A549 (cell line): ENCODE data around the gene IGIP. TPM values are rescaled to one million over a fixed set of nuclear protein-coding genes. Genes with fewer than 3 reads are reported as not detected.

Experiments used
- ATAC-seq, 2 experiments: fragments of 200-7000 bp in 1 of 2; fragments of >200 bp in 1 of 2; cut with Nextera tagmentation in 1 of 2; cut with Tn5 transposase in 1 of 2; 3 replicates each; pipeline versions ENCODE4 v1.8.0 to v1.9.1; 2018 to 2020; ENCODE audit warnings: mild to moderate bottlenecking in 1 of 2, moderate library complexity in 1 of 2
- CTCF ChIA-PET: fragments of 300-600 bp; sonication (Branson Sonifier 250); formaldehyde crosslinking; extraction: SDS; loops from one replicate; lab custom pipeline; 2021; ENCODE audit warnings: antibody characterized with exemption, inconsistent platforms; lab: Yijun Ruan, JAX
- POLR2A ChIA-PET: fragments of 350-600 bp; formaldehyde crosslinking; extraction: SDS; loops from one replicate; lab custom pipeline; 2021; ENCODE audit warnings: antibody characterized with exemption, inconsistent platforms; lab: Yijun Ruan, JAX
- DNase-seq, 2 experiments: peaks; one replicate each; pipeline versions ENCODE4 v3.0.0 to v3.0.0-alpha.2; 2011 to 2016; ENCODE audit warnings: low read depth in 1 of 2, low spot score in 1 of 2
- FAIRE-seq: peaks from 2 replicates; lab custom pipeline; 2011; peaks lifted over from hg19 to GRCh38; lab: Jason Lieb, UNC
- H3K27ac ChIP-seq, 2 experiments: fragments of >200 bp; sonication (Bioruptor Twin); formaldehyde crosslinking; 3 replicates each; pipeline ENCODE4 v1.5.1; 2016 to 2017
- H3K4me1 ChIP-seq: fragments of >200 bp; sonication (Bioruptor Twin); formaldehyde crosslinking; 3 replicates; pipeline ENCODE4 v1.6.1; 2016
- H3K4me2 ChIP-seq: fragments of >200 bp; sonication (Bioruptor Twin); formaldehyde crosslinking; 3 replicates; pipeline ENCODE4 v1.6.1; 2016
- H3K4me3 ChIP-seq: fragments of >200 bp; sonication (Bioruptor Twin); formaldehyde crosslinking; 3 replicates; pipeline ENCODE4 v1.5.1; 2016
- H3K9me3 ChIP-seq: fragments of >200 bp; sonication (Bioruptor Twin); formaldehyde crosslinking; 3 replicates; pipeline ENCODE4 v1.6.1; 2016
- CBX2 ChIP-seq: fragments of 200-600 bp; sonication (generic); IDR thresholded peaks from 2 replicates; pipeline ENCODE4 v1.6.1; 2016; ENCODE audit warnings: low read depth, mild to moderate bottlenecking, borderline replicate concordance
- CEBPB ChIP-seq, 2 experiments: fragments of >200 bp in 1 of 2; sonication (Bioruptor Twin) in 1 of 2; formaldehyde crosslinking in 1 of 2; IDR thresholded peaks; 2 replicates each; pipeline ENCODE4 v1.6.1; 2012 to 2016
- CHD4 ChIP-seq: fragments of 200-600 bp; sonication (generic); IDR thresholded peaks from 2 replicates; pipeline ENCODE4 v1.6.1; 2016; ENCODE audit warnings: antibody characterized with exemption, mild to moderate bottlenecking, borderline replicate concordance
- EP300 ChIP-seq, 2 experiments: fragments of >200 bp; sonication (Bioruptor Twin); formaldehyde crosslinking; IDR thresholded peaks; 2 replicates in 1 of 2; 3 replicates in 1 of 2; pipeline ENCODE4 v1.6.1; 2016 to 2017
- FOSB ChIP-seq: fragments of 250-450 bp; sonication (Bioruptor Pico); IDR thresholded peaks from 2 replicates; pipeline ENCODE4 v1.5.0; 2020; ENCODE audit warnings: mild to moderate bottlenecking, moderate library complexity
- FOSL2 ChIP-seq, 2 experiments: fragments of 450-650 bp in 1 of 2; fragments of >200 bp in 1 of 2; sonication (Bioruptor Twin) in 1 of 2; formaldehyde crosslinking; IDR thresholded peaks; 2 replicates each; pipeline versions ENCODE4 v1.5.0 to v1.6.1; 2016 to 2020; ENCODE audit warnings: mild to moderate bottlenecking in 1 of 2, moderate library complexity in 1 of 2
- FOXS1 ChIP-seq: fragments of 250-450 bp; sonication (Bioruptor Pico); IDR thresholded peaks from 2 replicates; pipeline ENCODE4 v1.5.0; 2020; ENCODE audit warnings: mild to moderate bottlenecking, moderate library complexity
- GATA3 ChIP-seq: IDR thresholded peaks from 2 replicates; pipeline ENCODE4 v1.6.1; 2012; ENCODE audit warnings: borderline replicate concordance
- HDAC2 ChIP-seq: fragments of 200-600 bp; sonication (generic); IDR thresholded peaks from 2 replicates; pipeline ENCODE4 v1.6.1; 2016
- JUN ChIP-seq, 2 experiments: fragments of >200 bp; sonication (Bioruptor Twin); formaldehyde crosslinking; IDR thresholded peaks; 2 replicates in 1 of 2; 3 replicates in 1 of 2; pipeline ENCODE4 v1.6.1; 2016 to 2017
- MAFK ChIP-seq: fragments of 450-650 bp; IDR thresholded peaks from 2 replicates; pipeline ENCODE4 v1.6.1; 2014; ENCODE audit not compliant: partially characterized antibody
- MAZ ChIP-seq: fragments of 150-350 bp; IDR thresholded peaks from 2 replicates; pipeline ENCODE4 v1.6.1; 2014; ENCODE audit warnings: antibody characterized with exemption, low read depth, low read length, borderline replicate concordance
- MYC ChIP-seq: IDR thresholded peaks from 2 replicates; pipeline ENCODE4 v1.6.1; 2012; ENCODE audit warnings: mild to moderate bottlenecking, inconsistent platforms, low read length, improper control_type of control experiment, borderline replicate concordance
- NFE2L2 ChIP-seq: fragments of 150-350 bp; conservative IDR thresholded peaks from 2 replicates; pipeline ENCODE4 v1.6.1; 2014; ENCODE audit warnings: low read length
- NR3C1 ChIP-seq: fragments of >200 bp; sonication (Bioruptor Twin); formaldehyde crosslinking; IDR thresholded peaks from 3 replicates; pipeline ENCODE4 v1.6.1; 2017
- PBX3 ChIP-seq: IDR thresholded peaks from 2 replicates; pipeline ENCODE4 v1.6.1; 2012
- PHF8 ChIP-seq: fragments of 200-600 bp; sonication (generic); IDR thresholded peaks from 2 replicates; pipeline ENCODE4 v1.6.1; 2016; ENCODE audit warnings: low read depth, mild to moderate bottlenecking, antibody characterized with exemption, moderate library complexity, borderline replicate concordance
- RAD21 ChIP-seq, 2 experiments: fragments of >200 bp in 1 of 2; sonication (Bioruptor Twin) in 1 of 2; formaldehyde crosslinking in 1 of 2; IDR thresholded peaks in 1 of 2; conservative IDR thresholded peaks in 1 of 2; 2 replicates in 1 of 2; 3 replicates in 1 of 2; pipeline ENCODE4 v1.6.1; 2012 to 2018; ENCODE audit warnings: inconsistent platforms in 1 of 2
- REST ChIP-seq: fragments of 200-600 bp; sonication (generic); IDR thresholded peaks from 2 replicates; pipeline ENCODE4 v1.6.1; 2016; ENCODE audit warnings: antibody characterized with exemption, mild to moderate bottlenecking, moderate library complexity
- RFX5 ChIP-seq: fragments of 450-650 bp; IDR thresholded peaks from 2 replicates; pipeline ENCODE4 v1.7.1; 2014; ENCODE audit warnings: antibody characterized with exemption, mild to moderate bottlenecking, moderate library complexity
- RNF2 ChIP-seq: fragments of 200-600 bp; sonication (generic); IDR thresholded peaks from 2 replicates; pipeline ENCODE4 v1.6.1; 2016; ENCODE audit warnings: low read depth, mild to moderate bottlenecking, antibody characterized with exemption, moderate library complexity, borderline replicate concordance
- ZNF302 ChIP-seq: fragments of 250-450 bp; sonication (Bioruptor Pico); IDR thresholded peaks from 2 replicates; pipeline ENCODE4 v1.9.0; 2021; ENCODE audit warnings: inconsistent platforms, mild to moderate bottlenecking, moderate library complexity
- WGBS: methylation state at CpG from one replicate; pipeline ENCODE4 v1.1.6; 2017; ENCODE audit errors: missing lambda C conversion rate; 5-methylcytosine and 5-hydroxymethylcytosine counted together
- polyA plus RNA-seq, 4 experiments: library from polyadenylated mRNA; depleted of rRNA in 3 of 4; stranded (reverse); fragments of >200 nt; fragmentation: RNase III in 1 of 4; extraction: RNeasy Plus Mini Kit Qiagen cat#74134 plus additional on column Dnase treatment in 1 of 4; gene quantifications; 2 replicates in 3 of 4; 3 replicates in 1 of 4; pipeline ENCODE4 v1.2.3, GENCODE V29; 2011 to 2017

Gene IGIP
- polyA plus RNA-seq, 2 of the 4 experiments (the other 2 are of a cell fraction): 0.81 to 1.6 TPM

- H3K9me3 ChIP-seq: no peaks in the 10 kb centered on the region
- DNase-seq (no peak), ATAC-seq (no peak), FAIRE-seq (no peak)
- no peak overlapping the region for H3K4me2 ChIP-seq
- WGBS: 94% methylated on average over 2 of the region's 2 CpGs
- no peak for TF ChIP-seq FOSB
- no peak for TF ChIP-seq ZNF302 (CRISPR knock-in tag)
- TF ChIP-seq EP300 (IDR thresholded peaks at IDR 0.05): no peak
- no peak for TF ChIP-seq PHF8
- no peak for TF ChIP-seq NR3C1
- no peak for TF ChIP-seq CBX2
- TF ChIP-seq RNF2: no peak
- TF ChIP-seq GATA3: no peak
- TF ChIP-seq MYC: no peak
- TF ChIP-seq MAZ: no peak
- TF ChIP-seq FOXS1: no peak
- no peak for TF ChIP-seq HDAC2
- no peak for TF ChIP-seq JUN (IDR thresholded peaks at IDR 0.05)
- no peak for TF ChIP-seq FOSL2 (IDR thresholded peaks at IDR 0.05)
- no peak for TF ChIP-seq FOSL2 (CRISPR knock-in tag; IDR thresholded peaks at IDR 0.05)
- TF ChIP-seq RFX5: no peak
- TF ChIP-seq CHD4: no peak
- no peak for TF ChIP-seq CEBPB (IDR thresholded peaks at IDR 0.05)
- ChIA-PET CTCF (interaction anchor here (1.1 to 2.5 kb wide), 3 partner anchors 22 to 99 kb away, joined by 3 to 19 read pairs (median 8); no protein-coding TSS in a partner anchor), POLR2A (no interaction called here)
- H3K4me1 ChIP-seq: peaks cover 8% of the 10 kb centered on the region
- no peak overlapping the region for H3K27ac ChIP-seq
- no peak overlapping the region for H3K4me3 ChIP-seq
Observed at GRCh38 chr5:140168371-140168770, 42.6 kb downstream of the IGIP start.

- Histone ChIP-seq H3K27ac (no peak overlapping the region), H3K4me2 (no peak overlapping the region), H3K4me3 (no peak overlapping the region), H3K9me3 (no peaks in the 10 kb centered on the region), H3K4me1 (peaks cover 11% of the 10 kb centered on the region)
- CTCF ChIA-PET: interaction anchor here (1.2 to 2.5 kb wide), 6 partner anchors 10 to 404 kb away, joined by 3 to 19 read pairs (median 7); partner anchors contain the start of gene NRG2
- WGBS: 100% methylated on average over 1 of the region's 1 CpG
- FAIRE-seq (no peak), ATAC-seq (peak; percentile 37 to 61; a peak in 2 of 6 replicates)
- POLR2A ChIA-PET: interaction anchor here (0.6 kb wide), 1 partner anchor 32 kb away, joined by 4 read pairs; no protein-coding TSS in a partner anchor
- no peak for TF ChIP-seq FOSB
- no peak for TF ChIP-seq CHD4
- no peak for TF ChIP-seq PBX3
- TF ChIP-seq CEBPB (IDR thresholded peaks at IDR 0.05): no peak
- peak in 1 of 2 experiments; percentile 25; a peak in 1 of 5 replicates for TF ChIP-seq RAD21 (conservative IDR thresholded peaks at IDR 0.05 in 1 of 2, IDR thresholded peaks at IDR 0.05 in 1 of 2)
- TF ChIP-seq NFE2L2: no peak
- TF ChIP-seq REST: no peak
- TF ChIP-seq MAFK: peak; percentile 64
- no peak for TF ChIP-seq CBX2
- TF ChIP-seq, all 56 proteins: peak for 2
- DNase-seq: peak in 1 of 2 experiments; percentile 33
Observed at GRCh38 chr5:140169410-140169809, 43.7 kb downstream of the IGIP start.
